ENCODE results near the gene ATP6V0D1.
A peak's percentile ranks its signal among the peaks of the same experiment; 100 is the strongest.
"Not testable (repeated sequence)": the region's sequence is repeated elsewhere in the genome, so short reads cannot be mapped to it uniquely, and the experiment has no call there.

ATP6V0D1 gene

GRCh38 chr16:67480833-67481560 is at the start of gene ATP6V0D1:
Gene ATP6V0D1, minus strand, starts transcription at chr16:67481157. Its CDS starts 71 bp downstream, at chr16:67481086.
- intact Hi-C loops (cut with DNase I): loop anchor here (5.0 kb wide), 1 partner anchor 36 kb away; no protein-coding TSS in a partner anchor
- DNase-seq: peak; percentile 95 to 99 (median 98)

GRCh38 chr16:67530013-67530939 is 49.3 kb upstream of the ATP6V0D1 start:
- DNase-seq: peak in 9 of 10 donors; percentile 46 to 96 (median 72)
- intact Hi-C loops (cut with DNase I): no loop called here

DNA sequence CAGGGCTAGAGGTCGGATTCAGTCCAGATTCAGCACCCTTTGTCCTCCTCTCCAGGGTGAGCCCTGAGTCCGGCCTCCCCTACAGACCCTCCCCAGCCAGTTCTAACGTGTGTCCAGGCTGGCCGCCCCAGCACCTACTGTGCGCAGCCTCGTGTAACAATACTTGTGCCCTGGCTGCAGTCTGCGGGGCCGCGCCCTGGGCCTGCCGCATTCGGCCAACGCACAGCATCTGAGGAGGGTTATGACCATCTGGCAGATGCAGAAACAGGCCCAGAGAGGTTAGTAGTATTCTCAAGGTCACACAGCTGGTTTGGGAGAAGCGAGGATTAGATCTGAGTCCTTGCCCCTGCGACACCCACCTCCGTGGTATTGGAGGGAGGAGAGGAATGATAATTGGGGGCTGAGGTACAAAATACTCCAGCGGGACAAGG is 48.6 kb upstream of the ATP6V0D1 start:
- DNase-seq: no peak

DNA sequence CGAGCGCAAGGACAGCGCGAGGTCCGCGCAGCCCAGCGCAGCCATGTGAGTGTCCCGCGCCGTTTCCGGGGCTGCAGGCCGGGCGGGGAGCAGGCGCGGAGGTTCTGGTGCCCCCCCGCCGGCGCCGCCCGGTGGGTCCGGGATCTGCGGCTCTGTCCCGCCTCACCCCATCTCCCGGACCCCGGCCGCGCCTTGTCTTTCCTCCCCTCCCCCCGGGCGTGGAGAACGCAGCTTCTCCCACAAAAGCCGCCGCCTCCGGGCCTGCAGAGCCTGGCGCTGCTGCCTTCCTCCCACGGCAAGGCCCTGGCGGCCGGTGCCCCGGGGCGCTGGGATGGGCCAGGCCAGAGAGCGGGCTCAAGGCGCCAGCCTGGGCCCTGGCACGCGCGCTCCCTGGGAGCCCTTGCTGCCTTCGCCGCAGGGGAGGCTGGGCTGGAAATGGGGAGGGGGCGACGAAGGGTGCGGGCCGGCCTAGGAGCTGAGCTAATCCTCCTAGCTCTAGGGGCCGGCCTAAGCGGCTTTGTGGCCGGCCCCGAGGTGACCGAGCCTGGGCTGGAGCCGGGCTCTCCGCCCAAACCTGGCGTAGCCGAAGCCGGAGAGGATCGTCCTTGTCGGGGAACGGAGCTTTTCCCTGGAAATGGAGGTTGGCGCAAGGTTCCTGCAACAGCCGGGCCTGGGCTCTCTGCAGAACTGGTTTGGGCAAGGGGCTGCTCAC is 48.1 kb upstream of the ATP6V0D1 start:
- DNase-seq: peak in 1 of 10 donors; percentile 89
- intact Hi-C loops (cut with DNase I): loop anchor here (10.0 kb wide), 1 partner anchor 316 kb away; the partner anchor contains the start of genes CENPT, NUTF2 and THAP11

More for the DNA sequence above, 48.6 kb upstream of the ATP6V0D1 start:
- intact Hi-C loops (cut with DNase I): loop anchor here (10.0 kb wide), 1 partner anchor 315 kb away; the partner anchor contains the start of genes CENPT, NUTF2 and THAP11

DNA sequence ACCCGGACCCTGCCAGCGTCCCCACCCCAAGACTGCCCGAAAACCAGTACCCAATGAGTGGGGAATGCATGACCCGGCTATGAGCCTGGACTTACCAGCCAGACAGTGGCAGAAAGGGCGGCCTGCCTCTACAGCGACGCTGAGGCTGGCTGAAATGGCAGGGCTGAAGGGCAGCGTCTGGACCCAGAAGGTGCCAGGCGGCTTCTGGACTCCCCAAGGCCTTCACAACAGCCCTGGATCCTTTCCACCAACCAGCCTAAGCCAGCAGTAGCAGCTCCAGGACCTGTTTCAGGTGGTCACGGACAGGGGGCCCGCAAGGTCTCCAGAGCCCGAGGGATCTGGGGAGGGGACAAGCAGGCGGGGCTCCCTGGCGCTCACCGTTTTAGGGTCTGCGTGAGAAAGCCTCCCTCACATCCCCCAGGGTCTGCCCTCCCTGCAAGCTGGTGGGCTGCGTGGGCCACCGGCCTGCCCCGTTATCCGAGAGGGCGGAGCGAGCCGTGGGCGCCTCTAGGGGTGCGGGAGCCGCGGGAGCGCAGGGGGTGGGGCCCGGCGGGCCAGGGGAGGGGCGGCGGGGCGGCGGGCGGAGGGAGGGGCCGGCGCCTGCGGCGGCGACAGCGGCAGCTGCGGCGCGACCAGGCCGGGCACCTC is 47.4 kb upstream of the ATP6V0D1 start, which contains the start of gene RIPOR1:
TSS of gene RIPOR1 (plus strand) at position 608 of the 648 bp plus-strand sequence. CDS start 9,618 bp downstream, outside the sequence.
- DNase-seq: peak in 6 of 10 donors; percentile 61 to 94 (median 83)
- intact Hi-C loops (cut with DNase I): loop anchor here (10.0 kb wide), 1 partner anchor 316 kb away; the partner anchor contains the start of genes CENPT, NUTF2 and THAP11

DNA sequence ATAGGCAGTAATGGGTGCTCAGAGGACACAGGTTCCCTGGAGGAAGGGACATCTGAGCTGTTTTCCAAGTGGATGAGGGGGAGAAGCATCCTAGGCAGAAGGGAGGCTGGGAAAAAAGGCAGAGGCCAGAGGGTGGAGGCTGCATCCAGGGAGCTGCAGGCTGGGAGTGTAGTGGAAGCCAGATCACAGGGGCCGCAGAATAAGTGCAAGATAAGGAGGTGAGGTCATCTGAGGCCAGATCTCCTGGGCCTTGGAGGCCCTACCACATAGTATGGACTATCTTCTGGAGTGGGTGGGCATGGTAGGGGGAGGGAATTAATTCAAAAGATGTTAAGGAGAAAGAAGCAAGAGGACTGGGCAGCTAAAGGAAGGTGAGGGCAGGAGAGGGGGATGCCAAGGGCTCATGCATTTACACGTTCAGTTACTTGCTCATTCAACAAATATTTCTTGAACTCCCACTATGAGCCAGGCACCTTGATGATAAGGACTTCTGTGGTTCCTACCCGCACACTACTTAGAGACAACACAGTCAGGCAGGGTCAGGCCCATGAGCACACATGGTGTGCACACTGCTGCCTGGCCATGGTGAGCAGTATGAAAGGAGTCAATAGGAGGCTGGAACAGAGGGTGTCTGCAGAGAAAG is 45.3 kb upstream of the ATP6V0D1 start:
- DNase-seq: no peak
- intact Hi-C loops (cut with DNase I): loop anchor here (10.0 kb wide), 1 partner anchor 319 kb away; the partner anchor contains the start of genes CENPT, NUTF2 and THAP11

DNA sequence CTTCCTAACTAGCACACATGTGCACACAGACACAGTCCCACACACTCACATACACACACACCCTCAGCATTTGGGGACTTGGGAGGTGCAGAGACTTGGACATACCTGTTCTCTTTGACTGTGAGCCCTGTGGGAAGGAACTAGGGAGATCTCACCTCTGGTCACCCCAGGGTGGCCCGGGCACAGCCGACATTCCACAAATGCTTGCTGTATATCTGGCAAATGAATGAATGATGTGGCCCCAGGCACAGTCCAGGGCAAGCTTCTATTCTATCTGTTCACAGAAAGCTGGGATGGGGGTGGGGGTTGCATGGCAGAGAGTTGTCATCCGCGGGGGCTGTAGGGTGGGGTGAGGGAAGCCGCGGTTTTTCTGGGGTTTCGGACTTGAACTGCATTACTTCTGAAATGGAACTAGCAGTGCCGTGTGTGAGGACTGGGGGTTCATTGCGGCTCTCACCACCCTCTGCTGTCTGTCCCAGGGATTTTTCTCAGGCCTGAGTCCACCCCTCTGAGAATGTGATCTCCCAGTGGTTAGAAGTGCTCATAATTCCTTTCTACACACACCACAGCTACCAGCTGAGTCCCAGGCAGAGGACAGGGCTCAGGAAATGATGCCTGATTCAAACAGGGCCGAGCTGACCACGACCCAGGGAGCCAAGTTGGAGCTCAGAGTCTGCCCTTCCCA is 44.4 kb upstream of the ATP6V0D1 start:
- no peak for DNase-seq
- intact Hi-C loops (cut with DNase I): loop anchor here (10.0 kb wide), 1 partner anchor 319 kb away; the partner anchor contains the start of genes CENPT, NUTF2 and THAP11

GRCh38 chr16:67521095-67521804 is 40.3 kb upstream of the ATP6V0D1 start:
- peak; percentile 86 to 99 (median 96) for DNase-seq
- intact Hi-C loops (cut with DNase I): loop anchor here (1.0 to 10.0 kb wide), 3 partner anchors 41 to 324 kb away; partner anchors contain the start of genes CENPT, CTCF, NUTF2 and THAP11

DNA sequence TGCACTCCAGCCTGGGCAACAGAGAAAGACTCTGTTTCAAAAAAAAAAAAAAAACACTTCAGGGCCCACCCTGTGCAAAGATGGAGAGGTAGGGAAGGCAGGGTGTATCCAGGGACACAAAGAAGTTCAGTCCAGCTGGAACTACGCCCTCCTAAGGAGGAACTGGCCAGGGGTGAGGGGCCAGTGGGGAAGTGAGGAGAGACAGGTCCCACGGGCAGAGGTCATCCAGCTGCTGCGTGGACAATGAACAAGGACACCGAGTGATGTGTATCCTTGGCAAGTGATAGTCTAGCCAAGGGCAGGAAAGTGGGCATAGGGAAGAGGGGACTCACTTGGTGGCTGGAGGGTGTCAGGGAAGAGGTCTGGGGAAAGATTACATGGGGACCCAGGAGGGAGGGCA is 38.3 kb upstream of the ATP6V0D1 start:
- intact Hi-C loops (cut with DNase I): loop anchor here (5.0 kb wide), 1 partner anchor 37 kb away; the partner anchor contains the start of genes AGRP and ATP6V0D1
- DNase-seq: no peak

DNA sequence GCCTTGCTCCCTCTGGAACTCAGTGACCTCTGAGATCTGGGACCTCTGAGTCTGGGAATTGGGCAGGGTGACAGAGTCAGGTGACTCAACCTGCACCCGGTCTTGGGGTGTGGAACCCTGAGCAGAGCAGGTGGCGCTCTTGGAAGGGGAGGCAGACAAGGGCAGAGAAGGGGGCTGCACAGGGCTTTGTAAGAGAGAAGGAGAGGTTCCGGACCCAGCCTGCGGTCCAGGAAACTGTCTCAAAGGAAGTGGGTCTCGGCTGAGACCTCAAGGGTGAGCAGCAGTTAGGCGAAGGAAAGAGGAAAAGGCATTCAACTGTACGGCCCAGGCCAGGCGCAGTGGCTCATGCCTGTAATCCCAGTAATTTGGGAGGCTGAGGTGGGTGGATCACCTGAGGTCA is 37.7 kb upstream of the ATP6V0D1 start:
- intact Hi-C loops (cut with DNase I): loop anchor here (5.0 kb wide), 1 partner anchor 36 kb away; the partner anchor contains the start of genes AGRP and ATP6V0D1
- no peak for DNase-seq

GRCh38 chr16:67517661-67518423 is 36.9 kb upstream of the ATP6V0D1 start:
- no peak for DNase-seq
- intact Hi-C loops (cut with DNase I): loop anchor here (5.0 kb wide), 1 partner anchor 36 kb away; the partner anchor contains the start of genes AGRP and ATP6V0D1

GRCh38 chr16:67517155-67517445 is 36.1 kb upstream of the ATP6V0D1 start:
- DNase-seq: no peak

DNA sequence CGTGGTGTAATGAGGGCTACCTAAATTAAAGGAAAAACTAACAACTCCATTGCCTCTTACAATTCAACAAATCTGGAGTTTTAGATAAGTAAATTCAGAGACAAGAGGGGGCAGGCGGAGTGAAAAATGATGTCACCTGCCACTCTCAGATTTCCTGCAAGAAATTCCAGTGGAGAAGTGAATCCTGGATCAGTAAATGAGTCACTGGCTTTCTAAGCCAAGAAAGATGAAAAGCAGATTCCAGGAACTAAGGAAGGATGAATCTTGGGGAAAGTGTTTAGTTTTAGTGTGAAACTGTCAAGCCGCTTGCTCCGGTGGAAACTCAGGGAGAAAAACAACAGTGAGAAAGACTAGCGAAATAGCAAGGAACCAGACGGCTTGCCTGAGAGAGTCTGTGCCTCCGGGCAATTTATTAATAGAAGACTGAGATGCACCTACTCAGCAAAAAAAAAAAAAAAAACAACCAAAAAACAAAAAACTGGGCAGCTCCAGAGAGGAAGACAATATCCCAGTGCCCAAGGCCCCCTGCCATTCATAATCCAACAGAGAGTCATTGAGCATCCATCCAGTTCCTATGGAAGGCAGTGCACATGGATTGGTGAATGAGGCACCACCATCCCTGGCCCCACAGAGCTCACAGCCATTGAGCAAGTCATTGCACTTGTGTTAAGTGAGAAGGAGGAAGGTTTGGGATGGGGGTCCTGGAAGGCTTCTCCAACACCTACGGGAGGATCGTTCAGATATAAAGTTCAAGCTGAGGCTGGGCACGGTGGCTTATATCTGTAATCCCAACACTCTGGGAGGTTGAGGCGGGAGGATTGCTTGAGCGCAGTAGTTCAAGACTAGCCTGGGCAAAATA is 35.6 kb upstream of the ATP6V0D1 start:
- DNase-seq: no peak
- intact Hi-C loops (cut with DNase I): loop anchor here (5.0 kb wide), 1 partner anchor 34 kb away; the partner anchor contains the start of genes AGRP and ATP6V0D1

More at GRCh38 chr16:67517155-67517445, 36.1 kb upstream of the ATP6V0D1 start:
- intact Hi-C loops (cut with DNase I): loop anchor here (5.0 kb wide), 1 partner anchor 35 kb away; the partner anchor contains the start of genes AGRP and ATP6V0D1

- DNase-seq: peak in 5 of 10 donors; percentile 49 to 89 (median 56)
- intact Hi-C loops (cut with DNase I): no loop called here
Measured at GRCh38 chr16:67514382-67514828, 33.4 kb upstream of the ATP6V0D1 start.

DNA sequence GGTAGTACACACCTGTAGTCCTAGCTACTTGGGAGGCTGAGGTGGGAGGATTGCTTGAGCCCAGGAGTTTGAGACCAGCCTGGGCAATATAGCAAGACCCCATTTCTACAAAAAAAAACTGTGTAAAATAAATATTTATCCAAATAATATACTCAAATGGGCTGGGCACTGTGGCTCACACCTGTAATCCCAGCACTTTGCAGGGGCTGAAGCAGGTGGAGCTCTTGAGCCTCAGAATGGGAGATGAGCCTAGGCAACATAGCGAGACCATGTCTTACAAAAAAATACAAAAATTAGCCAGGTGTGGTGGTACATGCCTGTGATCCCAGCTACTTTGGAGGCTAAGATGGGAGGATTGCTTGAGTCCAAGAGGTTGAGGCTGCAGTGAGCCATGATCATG is 32.9 kb upstream of the ATP6V0D1 start:
- intact Hi-C loops (cut with DNase I); DNase-seq: not testable (repeated sequence)

Data from posterior cingulate gyrus (tissue), 11 donors.